H1 (cell line): ENCODE results near the gene SERPINA10. TPM values are rescaled to one million over a fixed set of nuclear protein-coding genes. Genes with fewer than 3 reads are reported as not detected.

Source experiments
- CTCF ChIA-PET: fragments of 300-600 bp; sonication (Branson Sonifier 250); formaldehyde crosslinking; loops from one replicate; lab custom pipeline; 2021; ENCODE audit not compliant: partially characterized antibody; lab: Charles Lee
- POLR2A ChIA-PET: fragments of 300-600 bp; sonication (Branson Sonifier 250); formaldehyde crosslinking; loops from one replicate; lab custom pipeline; 2021; ENCODE audit warnings: inconsistent platforms; ENCODE audit not compliant: partially characterized antibody; lab: Charles Lee
- DNase-seq, 2 experiments: peaks; one replicate each; pipeline versions ENCODE4 v3.0.0 to v3.0.0-alpha.2; 2010 to 2022; ENCODE audit warnings: low spot score in 2 of 2, low read depth in 1 of 2, mixed read lengths in 1 of 2
- FAIRE-seq: peaks from 2 replicates; lab custom pipeline; 2011; peaks lifted over from hg19 to GRCh38; lab: Jason Lieb, UNC
- H2AFZ ChIP-seq: 2 replicates; pipeline ENCODE4 v1.8.1; 2012; ENCODE audit warnings: low read length, inconsistent platforms
- H2AK5ac ChIP-seq: 2 replicates; pipeline ENCODE4 v1.6.1; 2013; ENCODE audit warnings: low read depth, low read length
- H2BK120ac ChIP-seq: replicated peaks from 2 replicates; pipeline ENCODE3; 2013; ENCODE audit warnings: low read depth, low read length, inconsistent platforms
- H2BK12ac ChIP-seq: 2 replicates; pipeline ENCODE4 v1.6.1; 2013; ENCODE audit warnings: low read depth, low read length
- H2BK15ac ChIP-seq: 2 replicates; pipeline ENCODE4 v1.6.1; 2013; ENCODE audit warnings: low read length
- H2BK20ac ChIP-seq: 2 replicates; pipeline ENCODE4 v1.6.1; 2013; ENCODE audit warnings: low read length
- H2BK5ac ChIP-seq: 2 replicates; pipeline ENCODE4 v1.6.1; 2013; ENCODE audit warnings: low read depth, low read length
- H3K14ac ChIP-seq: 2 replicates; pipeline ENCODE4 v1.6.1; 2013; ENCODE audit warnings: inconsistent platforms; ENCODE audit not compliant: insufficient read length
- H3K18ac ChIP-seq: 2 replicates; pipeline ENCODE4 v1.6.1; 2013; ENCODE audit warnings: low read length; ENCODE audit errors: extremely low read depth
- H3K23ac ChIP-seq: 2 replicates; pipeline ENCODE4 v1.6.1; 2013; ENCODE audit warnings: inconsistent platforms; ENCODE audit not compliant: insufficient read length
- H3K23me2 ChIP-seq: 2 replicates; pipeline ENCODE4 v1.6.1; 2013; ENCODE audit warnings: low read depth, low read length
- H3K27ac ChIP-seq: 2 replicates; pipeline ENCODE4 v1.6.1; 2011; ENCODE audit warnings: low read depth, low read length, inconsistent platforms
- H3K27me3 ChIP-seq, 4 experiments: replicated peaks in 1 of 4; 1 replicate in 1 of 4; 2 replicates in 3 of 4; pipeline versions ENCODE4 v1.6.1 to v1.8.1; 2011 to 2013; ENCODE audit warnings: low read length in 3 of 4, mild to moderate bottlenecking in 3 of 4, inconsistent platforms in 2 of 4, mixed read lengths in 2 of 4, moderate library complexity in 1 of 4; ENCODE audit not compliant: control insufficient read depth in 3 of 4, insufficient read depth in 3 of 4; ENCODE audit errors: extremely low read depth in 1 of 4
- H3K36me3 ChIP-seq, 4 experiments: 2 replicates each; pipeline versions ENCODE4 v1.6.1 to v1.8.1; 2011 to 2013; ENCODE audit warnings: mild to moderate bottlenecking in 4 of 4, low read length in 3 of 4, moderate library complexity in 2 of 4, control low read depth in 1 of 4, inconsistent platforms in 1 of 4; ENCODE audit not compliant: insufficient read depth in 4 of 4, control insufficient read depth in 2 of 4
- H3K4ac ChIP-seq: replicated peaks from 2 replicates; pipeline ENCODE3; 2013; ENCODE audit warnings: low read length, low read depth, mixed read lengths, inconsistent platforms; ENCODE audit not compliant: insufficient read length
- H3K4me1 ChIP-seq, 4 experiments: replicated peaks in 1 of 4; 1 replicate in 1 of 4; 2 replicates in 3 of 4; pipeline versions ENCODE4 v1.6.1 to v1.8.1; 2011 to 2013; ENCODE audit warnings: low read length in 3 of 4, inconsistent platforms in 2 of 4, mixed read lengths in 1 of 4; ENCODE audit not compliant: insufficient read depth in 4 of 4, control insufficient read depth in 3 of 4
- H3K4me2 ChIP-seq, 2 experiments: 2 replicates each; pipeline versions ENCODE4 v1.6.1 to v1.8.1; 2011 to 2013; ENCODE audit warnings: low read depth in 2 of 2, low read length in 2 of 2, control low read depth in 1 of 2, inconsistent platforms in 1 of 2, mild to moderate bottlenecking in 1 of 2; ENCODE audit not compliant: insufficient read depth in 1 of 2
- H3K4me3 ChIP-seq, 4 experiments: fragments of 200-600, 300-600 bp in 1 of 4; sonication (generic), shearing (Covaris generic), sonication (Bioruptor Twin) in 1 of 4; 2 replicates each; pipeline versions ENCODE4 v1.5.1 to v1.8.1; 2011 to 2016; ENCODE audit warnings: low read length in 4 of 4, low read depth in 3 of 4, control low read depth in 2 of 4, inconsistent platforms in 2 of 4, mild to moderate bottlenecking in 2 of 4, mixed read lengths in 1 of 4, moderate library complexity in 1 of 4; ENCODE audit not compliant: insufficient read depth in 2 of 4; ENCODE audit errors: extremely low read depth in 1 of 4
- H3K56ac ChIP-seq: replicated peaks from 2 replicates; pipeline ENCODE3; 2013; ENCODE audit warnings: low read depth, mild to moderate bottlenecking, mixed read lengths, low read length, inconsistent platforms; ENCODE audit not compliant: insufficient read length
- H3K79me1 ChIP-seq: 2 replicates; pipeline ENCODE4 v1.6.1; 2013; ENCODE audit warnings: low read depth, low read length, control low read depth
- H3K79me2 ChIP-seq, 2 experiments: 2 replicates each; pipeline versions ENCODE4 v1.6.1 to v1.8.1; 2012 to 2013; ENCODE audit warnings: low read length in 2 of 2, mild to moderate bottlenecking in 2 of 2, inconsistent platforms in 1 of 2; ENCODE audit not compliant: insufficient read depth in 2 of 2, control insufficient read depth in 1 of 2
- H3K9ac ChIP-seq, 4 experiments: replicated peaks in 1 of 4; 1 replicate in 1 of 4; 2 replicates in 3 of 4; pipeline versions ENCODE4 v1.6.1 to v1.8.1; 2011 to 2013; ENCODE audit warnings: low read depth in 3 of 4, low read length in 3 of 4, control low read depth in 2 of 4, mild to moderate bottlenecking in 2 of 4, moderate library complexity in 2 of 4, inconsistent platforms in 1 of 4; ENCODE audit errors: extremely low read depth in 1 of 4
- H3K9me3 ChIP-seq, 2 experiments: 2 replicates each; pipeline versions ENCODE4 v1.6.1 to v1.8.1; 2012 to 2013; ENCODE audit warnings: mild to moderate bottlenecking in 2 of 2, moderate library complexity in 2 of 2, control low read depth in 1 of 2, inconsistent platforms in 1 of 2, low read depth in 1 of 2, low read length in 1 of 2, mixed read lengths in 1 of 2; ENCODE audit not compliant: insufficient read depth in 2 of 2
- H4K20me1 ChIP-seq, 2 experiments: replicated peaks in 1 of 2; 2 replicates each; pipeline versions ENCODE3 to v1.8.1; 2011 to 2013; ENCODE audit warnings: inconsistent platforms in 2 of 2, low read length in 2 of 2, mild to moderate bottlenecking in 1 of 2; ENCODE audit not compliant: insufficient read depth in 2 of 2, control insufficient read depth in 1 of 2
- H4K5ac ChIP-seq: 2 replicates; pipeline ENCODE4 v1.6.1; 2013; ENCODE audit warnings: low read length, low read depth, mixed read lengths, inconsistent platforms; ENCODE audit not compliant: insufficient read length
- H4K8ac ChIP-seq: 2 replicates; pipeline ENCODE4 v1.8.0; 2013; ENCODE audit warnings: mild to moderate bottlenecking, moderate library complexity, low read length, inconsistent platforms; ENCODE audit not compliant: insufficient read depth; ENCODE audit errors: extremely low read depth
- H4K91ac ChIP-seq: replicated peaks from 2 replicates; pipeline ENCODE3; 2013; ENCODE audit warnings: low read length, mixed read lengths, inconsistent platforms; ENCODE audit not compliant: insufficient read length
- ATF3 ChIP-seq: IDR thresholded peaks from 2 replicates; pipeline ENCODE4 v1.6.1; 2011; ENCODE audit warnings: low read depth, mild to moderate bottlenecking, low read length; ENCODE audit not compliant: insufficient read depth
- BRCA1 ChIP-seq: IDR thresholded peaks from 2 replicates; pipeline ENCODE4 v1.6.1; 2012; ENCODE audit warnings: low read depth, low read length, improper control_type of control experiment
- CBX5 ChIP-seq: fragments of 300-800, 300-1000 bp; sonication (generic); IDR thresholded peaks from 2 replicates; pipeline ENCODE4 v1.7.1; 2016; ENCODE audit warnings: antibody characterized with exemption, low read length, low read depth
- CEBPB ChIP-seq: IDR thresholded peaks from 2 replicates; pipeline ENCODE4 v1.6.1; 2012; ENCODE audit warnings: low read depth, low read length
- EGR1 ChIP-seq: IDR thresholded peaks from 2 replicates; pipeline ENCODE4 v1.6.1; 2011; ENCODE audit warnings: low read depth, low read length, borderline replicate concordance
- JUN ChIP-seq: IDR thresholded peaks from 2 replicates; pipeline ENCODE4 v1.6.1; 2011; ENCODE audit warnings: low read depth, mild to moderate bottlenecking, improper control_type of control experiment, low read length
- KDM1A ChIP-seq: fragments of 200-600, 300-600 bp; sonication (generic); IDR thresholded peaks from 2 replicates; pipeline ENCODE4 v1.7.1; 2016; ENCODE audit warnings: mild to moderate bottlenecking, low read length, borderline replicate concordance
- POLR2A ChIP-seq, 2 experiments: IDR thresholded peaks; 1 replicate in 1 of 2; 2 replicates in 1 of 2; pipeline ENCODE4 v1.6.1; 2011; ENCODE audit warnings: low read depth in 2 of 2, low read length in 2 of 2, mild to moderate bottlenecking in 2 of 2; ENCODE audit errors: control extremely low read depth in 1 of 2
- RAD21 ChIP-seq, 2 experiments: IDR thresholded peaks in 1 of 2; conservative IDR thresholded peaks in 1 of 2; 2 replicates each; pipeline ENCODE4 v1.6.1; 2011; ENCODE audit warnings: low read depth in 2 of 2, low read length in 2 of 2, improper control_type of control experiment in 1 of 2, inconsistent platforms in 1 of 2, mild to moderate bottlenecking in 1 of 2, moderate library complexity in 1 of 2
- SIRT6 ChIP-seq: IDR thresholded peaks from one replicate; pipeline ENCODE4 v1.7.1; 2012; ENCODE audit warnings: low read length, inconsistent platforms
- SP1 ChIP-seq: IDR thresholded peaks from 2 replicates; pipeline ENCODE4 v1.6.1; 2011; ENCODE audit warnings: low read depth, low read length
- SP2 ChIP-seq: IDR thresholded peaks from 2 replicates; pipeline ENCODE4 v1.6.1; 2012; ENCODE audit warnings: mild to moderate bottlenecking, low read length, inconsistent platforms
- SRF ChIP-seq: IDR thresholded peaks from 2 replicates; pipeline ENCODE4 v1.6.1; 2011; ENCODE audit warnings: mild to moderate bottlenecking, low read depth, low read length, moderate library complexity
- SUZ12 ChIP-seq: fragments of 200-600 bp; sonication (generic); IDR thresholded peaks from 2 replicates; pipeline ENCODE4 v1.6.1; 2012; ENCODE audit warnings: mild to moderate bottlenecking, inconsistent platforms, low read length, moderate library complexity, mixed read lengths
- TCF12 ChIP-seq: IDR thresholded peaks from 2 replicates; pipeline ENCODE4 v1.6.1; 2011; ENCODE audit warnings: low read depth, mild to moderate bottlenecking, low read length
- ZNF274 ChIP-seq: IDR thresholded peaks from 2 replicates; pipeline ENCODE4 v1.7.0; 2012; ENCODE audit warnings: low read length, borderline replicate concordance; ENCODE audit errors: extremely low read depth
- WGBS, 2 experiments: shearing (Covaris generic) in 1 of 2; methylation state at CpG; one replicate each; pipeline versions ENCODE4 v1.1.6 to v1.1.7; 2013 to 2015; ENCODE audit warnings: low lambda C conversion rate in 2 of 2, mixed read lengths in 2 of 2, inconsistent platforms in 1 of 2, low coverage in 1 of 2, missing lambda C conversion rate in 1 of 2; ENCODE audit not compliant: insufficient replicate concordance in 2 of 2, insufficient coverage in 1 of 2, insufficient read length in 1 of 2; ENCODE audit errors: extremely low coverage in 1 of 2, missing lambda C conversion rate in 1 of 2; 5-methylcytosine and 5-hydroxymethylcytosine counted together
- polyA plus RNA-seq, 7 experiments: library from polyadenylated mRNA; depleted of rRNA in 3 of 7; stranded (reverse) in 5 of 7; unstranded in 2 of 7; fragments of >200 nt in 5 of 7; fragments of 200-250 nt in 2 of 7; gene quantifications; 1 replicate in 5 of 7; 2 replicates in 1 of 7; 4 replicates in 1 of 7; pipeline versions ENCODE4 v1.2.1 to v1.2.3, GENCODE V29; 2011 to 2013; ENCODE audit warnings: missing spikeins in 2 of 7, mixed read lengths in 2 of 7
- total RNA-seq: library from RNA; stranded (reverse); fragmentation: NEBNext Ultra II Directional; extraction: Animal tissue kit (Norgen Biotek cat#: 25700); gene quantifications from 2 replicates; pipeline ENCODE4 v1.2.1, GENCODE V29; 2021

The SERPINA10 gene
- total and polyA plus RNA-seq, 2 of the 8 experiments (the other 6 are each of a cell fraction or from before 2014, with no cell fraction given): not detected

- no peak for FAIRE-seq
- Histone ChIP-seq H3K27me3 (no peaks in the 10 kb centered on the region), H2AFZ (no peak overlapping the region), H3K4ac (no peak overlapping the region), H3K36me3 (peaks cover 0 to 3% (median 0%) of the 10 kb centered on the region in 4 experiments; a peak in 2 of 8 replicates), H4K91ac (no peak overlapping the region), H4K8ac (no peak overlapping the region), H2AK5ac (no peak overlapping the region), H3K23me2 (no peaks in the 10 kb centered on the region), H2BK20ac (no peak overlapping the region), H3K79me2 (no peaks in the 10 kb centered on the region), H2BK120ac (no peak overlapping the region), H3K23ac (no peak overlapping the region), H3K9me3 (no peaks in the 10 kb centered on the region), H3K56ac (no peak overlapping the region), H4K20me1 (no peaks in the 10 kb centered on the region), H3K9ac (no peak overlapping the region), H3K4me1 (no peaks in the 10 kb centered on the region), H3K27ac (no peak overlapping the region), H3K79me1 (no peaks in the 10 kb centered on the region), H3K18ac (no peak overlapping the region), H3K4me3 (no peak overlapping the region), H4K5ac (no peak overlapping the region), H3K4me2 (no peak overlapping the region), H2BK15ac (no peak overlapping the region), H3K14ac (no peak overlapping the region), H2BK5ac (no peak overlapping the region), H2BK12ac (no peak overlapping the region)
- ChIA-PET POLR2A (no interaction called here), CTCF (no interaction called here)
- WGBS, 2 experiments: 98% methylated on average over 2 of the region's 2 CpGs; no CpG with 5 or more reads in 1 of the 2 experiments
- DNase-seq: no peak
- TF ChIP-seq POLR2A (IDR thresholded peaks at IDR 0.05; ENCODE audit: control extremely low read depth in 1 of 2, low read depth in 2 of 2, low read length in 2 of 2): no peak
- no peak for TF ChIP-seq KDM1A
- no peak for TF ChIP-seq TCF12
- TF ChIP-seq SP1: no peak
- TF ChIP-seq ATF3: no peak
- TF ChIP-seq SRF: no peak
- TF ChIP-seq CEBPB: no peak
- TF ChIP-seq JUN: no peak
- no peak for TF ChIP-seq ZNF274
- no peak for TF ChIP-seq SIRT6
- TF ChIP-seq BRCA1: no peak
- no peak for TF ChIP-seq EGR1
- no peak for TF ChIP-seq SP2
- TF ChIP-seq SUZ12: no peak
- no peak for TF ChIP-seq CBX5
- no peak for TF ChIP-seq RAD21 (IDR thresholded peaks at IDR 0.05 in 1 of 2, conservative IDR thresholded peaks at IDR 0.05 in 1 of 2; ENCODE audit: low read depth in 2 of 2, low read length in 2 of 2)
Observed at GRCh38 chr14:94239406-94239805, 53.7 kb downstream of the SERPINA10 start.
